CD4-positive, alpha-beta T cell treated with Interleukin-1 beta for 1 hour (primary cell): ENCODE results near the gene SLC13A4.
"Not testable (repeated sequence)": the region's sequence is repeated elsewhere in the genome, so short reads cannot be mapped to it uniquely, and the experiment has no call there.

ENCODE experiments used
- DNase-seq, 2 donors: peaks; one replicate each; pipeline ENCODE4 v3.0.0-alpha.2; 2020 to 2022

SLC13A4 gene

DNA sequence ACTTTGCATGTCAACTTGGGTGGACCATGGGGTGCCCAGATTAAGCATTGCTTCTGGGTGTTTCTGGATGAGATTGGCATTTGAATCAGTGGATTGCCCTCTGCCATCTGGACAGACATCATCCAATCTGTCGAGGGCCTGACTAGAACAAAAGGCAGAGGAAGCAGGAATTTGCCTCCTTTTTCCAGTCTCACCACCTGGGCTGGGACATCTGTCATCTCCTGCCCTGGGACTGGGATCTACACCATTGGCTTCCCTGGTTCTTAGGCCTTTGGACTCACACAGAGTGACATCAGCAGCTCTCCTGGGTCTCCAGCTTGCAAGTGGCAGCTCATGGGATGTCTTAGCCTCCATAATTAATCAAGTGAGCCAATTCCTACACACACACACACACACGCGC lies 10.3 kb downstream of the SLC13A4 start:
- no peak for DNase-seq

- no peak for DNase-seq
Measured at GRCh38 chr7:135716677-135717238, 11.2 kb downstream of the SLC13A4 start.

DNA sequence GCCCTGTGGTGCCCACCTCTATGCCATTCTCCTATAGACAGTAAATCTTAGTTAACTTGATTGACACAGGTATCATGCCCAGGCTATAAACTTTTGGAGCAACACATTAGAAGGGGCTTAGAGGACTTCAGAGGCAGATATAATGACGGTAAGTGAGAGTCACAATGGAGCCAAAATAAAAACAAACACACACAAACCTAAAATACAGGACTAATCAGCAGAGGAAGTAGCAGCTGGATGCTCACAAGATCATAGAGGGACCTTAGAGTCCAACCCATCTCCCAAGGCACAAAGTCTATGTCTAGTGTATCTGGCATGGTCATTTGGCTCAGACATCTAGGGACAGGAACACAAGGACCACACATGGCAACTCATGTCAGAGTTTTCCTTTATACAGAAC lies 12.3 kb downstream of the SLC13A4 start:
- no peak for DNase-seq

DNA sequence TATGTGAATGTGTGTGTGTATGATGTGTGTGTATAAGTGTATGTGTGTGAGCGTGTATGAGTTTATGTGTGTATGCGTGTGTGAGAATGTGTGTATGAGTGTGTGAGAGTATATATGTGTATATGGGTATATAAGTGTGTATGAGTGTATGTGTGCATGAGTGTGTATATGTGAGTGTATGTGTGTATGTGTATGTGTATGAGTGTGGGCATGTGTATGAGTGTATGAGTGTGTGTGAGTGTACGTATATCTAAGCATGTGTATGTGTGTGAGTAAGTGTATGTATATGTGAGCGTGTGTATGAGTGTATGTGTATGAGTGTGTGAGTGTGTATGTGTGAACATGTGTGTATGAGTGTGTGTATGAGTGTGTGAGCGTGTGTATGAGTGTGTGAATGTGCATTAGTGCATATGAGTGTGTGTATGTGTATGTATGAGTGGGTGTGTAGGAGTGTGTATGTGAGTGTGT lies 12.9 kb downstream of the SLC13A4 start:
- DNase-seq, result no peak

GRCh38 chr7:135714534-135715009 lies 13.4 kb downstream of the SLC13A4 start:
- no peak for DNase-seq

GRCh38 chr7:135713836-135714470 lies 14.0 kb downstream of the SLC13A4 start:
- DNase-seq, result no peak

DNA sequence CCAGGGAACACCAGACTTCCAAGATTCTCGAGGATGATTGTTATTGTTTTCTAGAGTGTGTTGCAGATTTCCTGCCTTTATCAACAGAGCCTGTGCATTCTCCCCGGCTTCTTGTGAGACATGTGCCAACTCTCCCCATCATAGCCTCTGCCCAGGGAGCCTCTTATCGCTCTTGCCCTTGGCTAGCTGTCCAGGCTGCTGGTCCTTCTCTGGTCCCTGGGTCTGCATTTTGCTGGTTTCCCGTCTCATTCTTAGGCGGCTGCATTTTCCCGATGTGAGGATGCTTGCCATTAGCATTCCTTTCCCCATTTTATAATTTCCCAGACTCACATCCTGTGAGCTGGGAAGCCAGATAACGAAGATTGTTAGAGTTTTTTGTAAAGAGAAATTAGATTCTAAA lies 15.2 kb downstream of the SLC13A4 start:
- no peak for DNase-seq

GRCh38 chr7:135712182-135712782 lies 15.7 kb downstream of the SLC13A4 start:
- DNase-seq, result no peak

DNA sequence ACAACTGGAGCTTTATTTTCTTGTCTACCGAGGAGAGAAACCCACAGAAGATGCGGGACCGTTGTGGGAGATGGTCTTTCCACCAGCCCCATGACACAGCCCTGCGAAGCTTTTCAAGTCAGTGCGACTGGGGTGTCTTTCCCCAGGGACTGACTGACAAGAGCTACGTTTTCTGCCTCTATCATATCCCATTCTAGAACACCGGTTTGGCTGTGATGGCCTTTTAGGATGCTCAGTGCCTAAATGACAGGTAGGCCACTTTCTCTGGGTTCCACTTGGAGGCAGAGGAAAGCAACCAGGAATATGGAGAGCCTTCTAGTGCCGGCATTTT lies 16.9 kb downstream of the SLC13A4 start:
- DNase-seq, result no peak

DNA sequence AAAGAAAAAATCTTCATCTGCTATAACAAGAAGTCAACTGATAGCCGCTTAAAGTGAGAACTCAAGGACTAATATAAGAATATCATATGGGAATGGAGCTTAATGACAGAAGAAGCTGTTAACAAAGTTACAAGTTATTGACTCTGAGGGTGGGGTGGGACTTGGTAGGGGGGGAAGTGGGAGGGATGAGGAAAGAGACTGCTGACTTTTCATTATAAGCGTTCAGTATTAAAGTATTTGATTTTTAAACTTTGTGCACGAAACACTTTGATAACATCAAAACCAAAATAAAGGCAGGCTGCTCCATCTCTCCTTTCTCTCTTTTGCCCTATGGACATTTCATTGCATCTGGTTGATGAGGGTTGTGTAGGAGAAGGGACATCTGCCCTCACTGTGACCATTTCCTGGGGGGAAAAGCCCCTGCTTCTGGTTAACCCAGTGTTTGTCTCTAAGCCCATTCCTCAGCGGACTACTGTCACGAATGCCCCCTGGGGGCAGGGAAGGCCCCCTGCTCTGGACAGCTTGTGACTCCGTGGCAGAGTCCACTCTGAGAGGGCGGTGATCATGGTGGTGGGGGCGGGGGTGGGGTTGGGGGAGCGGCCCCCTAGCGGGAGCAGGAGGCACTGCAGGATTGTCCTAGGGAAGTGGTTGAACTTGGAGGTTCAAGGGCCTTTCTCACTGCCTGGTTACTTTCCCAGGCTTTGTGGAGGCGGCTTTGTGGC lies 17.4 kb downstream of the SLC13A4 start:
- peak in 1 of 2 donors; percentile 3 for DNase-seq

GRCh38 chr7:135709508-135709907 lies 18.5 kb downstream of the SLC13A4 start:
- no peak for DNase-seq

GRCh38 chr7:135708041-135708440 lies 19.9 kb downstream of the SLC13A4 start:
- DNase-seq, result no peak

DNA sequence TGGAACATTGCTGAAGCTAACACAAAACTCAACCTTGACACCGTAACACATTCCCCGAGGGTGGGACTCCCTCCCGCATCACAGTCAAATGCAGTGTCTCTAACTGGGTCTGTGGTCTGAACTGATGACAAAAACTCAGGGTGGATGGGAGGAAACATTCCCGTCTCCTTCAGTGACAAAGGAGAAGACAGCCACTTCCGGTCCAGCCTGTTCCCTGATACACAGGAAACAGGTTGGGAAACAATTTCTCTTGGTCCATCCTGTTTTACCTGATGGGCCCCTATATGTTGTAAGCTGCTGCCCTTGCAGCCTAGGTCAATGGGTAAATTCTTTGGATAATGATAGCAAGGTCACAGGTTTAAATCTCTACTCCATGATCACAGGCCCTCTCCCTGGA lies 20.4 kb downstream of the SLC13A4 start:
- no peak for DNase-seq

DNA sequence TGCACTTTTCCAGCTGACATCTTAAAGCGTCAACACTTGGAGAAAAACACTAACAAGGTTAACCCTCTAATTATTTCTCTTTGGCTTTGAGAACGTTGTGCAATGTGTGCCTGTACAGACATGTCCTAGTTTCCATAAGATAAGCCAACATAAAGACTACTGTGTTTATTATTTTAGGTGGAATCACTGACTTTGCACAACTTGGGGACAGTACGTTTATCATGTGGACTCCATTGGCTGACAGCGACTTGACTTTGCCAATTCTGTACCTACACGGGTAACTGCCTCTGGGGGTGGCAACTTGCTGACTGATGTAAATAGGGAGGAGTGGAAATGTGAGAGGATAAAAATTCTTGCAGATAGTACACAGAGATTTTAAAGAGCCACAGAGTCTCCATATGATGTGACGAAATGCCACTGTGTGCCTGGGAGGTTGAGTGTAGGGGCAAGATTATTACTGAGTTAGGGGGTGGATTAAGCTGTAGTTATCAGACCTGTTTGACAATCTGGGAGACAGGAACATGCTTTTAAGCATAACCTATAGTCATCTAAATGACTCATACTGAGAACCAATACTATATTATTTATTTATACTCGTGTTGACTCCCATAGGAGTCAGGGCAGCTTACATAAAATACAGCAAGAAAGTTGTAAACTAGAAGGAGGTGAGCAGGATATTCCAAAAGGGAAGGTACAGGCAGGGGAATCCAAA lies 21.0 kb downstream of the SLC13A4 start:
- DNase-seq, result no peak

GRCh38 chr7:135706038-135706742 lies 21.8 kb downstream of the SLC13A4 start:
- no peak for DNase-seq

GRCh38 chr7:135704698-135705097 lies 23.3 kb downstream of the SLC13A4 start:
- no peak for DNase-seq

DNA sequence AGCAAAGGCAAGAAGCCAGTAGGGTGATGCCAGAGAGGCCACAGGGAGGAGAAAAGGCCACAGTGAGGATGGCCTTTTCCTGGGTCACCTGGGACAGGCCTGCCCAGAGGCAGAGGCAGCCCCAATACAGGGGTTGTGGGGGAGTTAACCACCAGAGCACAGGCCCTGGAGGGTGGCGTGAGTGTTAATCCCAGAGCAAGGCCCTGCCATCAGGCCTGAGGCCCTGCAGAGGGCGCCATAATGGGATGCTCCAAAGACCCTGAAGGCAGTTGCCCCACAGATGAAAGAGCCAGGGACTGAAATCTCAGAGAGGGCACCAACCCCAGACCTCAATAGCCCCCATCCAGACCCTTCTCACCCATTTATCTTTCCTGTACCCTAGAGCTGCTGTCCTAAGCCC lies 23.9 kb downstream of the SLC13A4 start:
- no peak for DNase-seq

DNA sequence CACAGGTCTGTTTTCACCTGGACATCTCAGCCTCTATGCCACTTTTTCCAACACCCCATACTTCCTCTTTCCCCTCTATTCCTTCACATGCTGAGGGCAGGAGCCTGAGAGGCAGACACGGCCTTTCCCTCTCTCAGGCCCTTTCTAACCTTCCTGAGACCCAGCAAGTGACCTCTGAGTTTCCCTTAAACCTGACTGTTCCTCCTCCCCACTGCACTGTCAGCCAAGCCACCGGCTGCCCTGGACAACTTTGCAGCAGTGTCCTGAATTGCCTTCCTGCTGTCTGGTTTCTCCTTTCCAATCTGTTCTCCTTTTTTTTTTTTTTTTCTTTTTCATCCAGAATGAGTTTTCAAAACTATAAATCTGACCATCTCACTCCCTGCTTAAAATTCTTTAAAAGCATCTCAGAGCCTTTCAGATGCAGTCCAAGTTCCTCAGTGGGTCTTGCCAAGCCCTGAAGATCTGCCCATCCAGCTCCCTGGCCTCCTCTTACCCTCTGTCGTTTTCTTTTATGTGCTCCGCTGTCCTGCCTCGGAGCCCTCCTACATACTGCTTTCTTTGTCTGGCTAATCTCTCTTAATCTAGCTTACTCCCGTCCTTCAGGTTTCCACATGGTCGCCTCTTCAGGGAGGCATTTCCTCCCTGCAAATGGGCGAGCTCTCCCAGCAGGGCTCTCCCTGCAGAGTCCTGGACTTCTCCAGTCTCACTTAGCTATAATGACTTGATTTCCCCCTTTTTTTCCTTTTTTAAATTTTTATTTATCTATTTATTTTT lies 30.5 kb downstream of the SLC13A4 start:
- DNase-seq, result no peak

GRCh38 chr7:135693558-135693957 lies 34.4 kb downstream of the SLC13A4 start:
- DNase-seq, result no peak

DNA sequence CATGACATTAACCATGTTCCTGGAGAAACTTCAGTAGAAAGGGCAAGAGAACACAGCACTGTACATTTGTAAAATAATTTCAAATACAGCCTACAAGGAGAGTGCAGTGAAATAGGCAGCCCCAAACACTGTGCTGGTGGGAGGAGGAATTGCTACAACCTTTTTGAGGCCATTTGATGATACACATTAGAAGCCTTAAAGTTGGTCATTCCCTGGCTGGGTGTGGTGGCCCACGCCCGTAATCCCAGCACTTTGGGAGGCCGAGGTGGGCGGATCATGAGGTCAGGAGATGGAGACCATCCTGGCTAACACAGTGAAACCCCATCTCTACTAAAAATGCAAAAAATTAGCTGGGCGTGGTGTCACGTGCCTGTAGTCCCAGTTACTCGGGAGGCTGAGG lies 35.4 kb downstream of the SLC13A4 start:
- not testable (repeated sequence) for DNase-seq

- no peak for DNase-seq
Measured at GRCh38 chr7:135692055-135692454, 35.9 kb downstream of the SLC13A4 start.

DNA sequence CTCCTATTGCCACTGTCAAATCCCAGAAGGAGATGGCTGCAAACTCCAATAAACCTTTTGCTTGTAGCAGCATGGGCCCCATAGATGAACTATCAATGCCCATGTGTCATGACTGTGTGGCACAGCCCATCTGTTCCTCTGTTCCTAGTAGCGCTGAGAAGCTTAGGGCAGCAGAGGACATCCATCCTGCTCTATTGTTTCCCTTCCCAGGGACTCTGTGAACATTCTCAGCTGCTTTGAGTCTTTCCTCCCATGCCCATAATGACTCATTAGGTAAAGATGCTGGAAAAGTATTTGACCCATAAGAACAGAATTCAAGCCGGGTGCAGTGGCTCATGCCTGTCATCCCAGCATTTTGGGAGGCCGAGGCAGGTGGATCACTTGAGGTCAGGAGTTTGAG lies 37.4 kb downstream of the SLC13A4 start:
- no peak for DNase-seq
